ENCODE data around the gene TLL2. TPM values are rescaled to one million over a fixed set of nuclear protein-coding genes. Genes with fewer than 3 reads are reported as not detected.

The TLL2 gene
- polyA plus RNA-seq, 3 donors: not detected

DNA sequence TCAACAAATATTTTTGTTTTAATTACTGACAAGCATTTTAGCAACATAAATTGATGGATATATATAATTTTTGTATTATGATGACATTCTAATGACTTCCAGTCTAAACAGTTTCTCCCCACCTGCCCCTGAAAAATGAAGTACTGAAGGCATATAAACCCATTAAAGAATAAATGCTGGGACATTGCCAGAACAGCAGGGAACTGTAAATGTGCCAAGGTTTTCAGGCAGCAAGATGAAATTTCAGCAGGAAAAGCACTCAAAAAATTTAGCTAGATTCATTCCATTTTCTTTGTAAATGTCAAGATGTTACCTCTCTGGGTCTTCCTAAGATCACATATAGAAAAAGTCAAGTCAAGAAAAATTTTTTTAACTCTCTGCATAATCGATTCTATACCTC, 11.0 kb upstream of the TLL2 start:
- no peaks in the 10 kb centered on the region for H3K79me2 ChIP-seq (ENCODE audit: insufficient read depth, low read length)
- no peaks in the 10 kb centered on the region for H3K4me1 Mint-ChIP-seq
- peaks cover 18% of the 10 kb centered on the region for H4K20me1 ChIP-seq (ENCODE audit: insufficient read depth, low read length)
- TF ChIP-seq, protein P1, sequence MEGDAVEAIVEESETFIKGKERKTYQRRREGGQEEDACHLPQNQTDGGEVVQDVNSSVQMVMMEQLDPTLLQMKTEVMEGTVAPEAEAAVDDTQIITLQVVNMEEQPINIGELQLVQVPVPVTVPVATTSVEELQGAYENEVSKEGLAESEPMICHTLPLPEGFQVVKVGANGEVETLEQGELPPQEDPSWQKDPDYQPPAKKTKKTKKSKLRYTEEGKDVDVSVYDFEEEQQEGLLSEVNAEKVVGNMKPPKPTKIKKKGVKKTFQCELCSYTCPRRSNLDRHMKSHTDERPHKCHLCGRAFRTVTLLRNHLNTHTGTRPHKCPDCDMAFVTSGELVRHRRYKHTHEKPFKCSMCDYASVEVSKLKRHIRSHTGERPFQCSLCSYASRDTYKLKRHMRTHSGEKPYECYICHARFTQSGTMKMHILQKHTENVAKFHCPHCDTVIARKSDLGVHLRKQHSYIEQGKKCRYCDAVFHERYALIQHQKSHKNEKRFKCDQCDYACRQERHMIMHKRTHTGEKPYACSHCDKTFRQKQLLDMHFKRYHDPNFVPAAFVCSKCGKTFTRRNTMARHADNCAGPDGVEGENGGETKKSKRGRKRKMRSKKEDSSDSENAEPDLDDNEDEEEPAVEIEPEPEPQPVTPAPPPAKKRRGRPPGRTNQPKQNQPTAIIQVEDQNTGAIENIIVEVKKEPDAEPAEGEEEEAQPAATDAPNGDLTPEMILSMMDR (IDR thresholded peaks at IDR 0.05): no peak
- no CpG with 5 or more reads among the region's 1 CpG for WGBS (ENCODE audit: insufficient coverage)
- no peak overlapping the region for H2AFZ ChIP-seq (ENCODE audit: insufficient read depth, low read depth, low read length, poor library complexity, severe bottlenecking)
- H3K27ac ChIP-seq (ENCODE audit: low read depth in 1 of 2, low read length in 2 of 2): no peak overlapping the region
- no peaks in the 10 kb centered on the region for H3K9me3 Mint-ChIP-seq
- H3K9ac ChIP-seq (ENCODE audit: insufficient read depth, low read length, poor library complexity, severe bottlenecking): no peak overlapping the region
- peaks cover 76 to 79% of the 10 kb centered on the region in 2 donors for H3K36me3 Mint-ChIP-seq
- intact Hi-C loops (cut with micrococcal nuclease): no loop called here
- no peak overlapping the region for H3K4me2 ChIP-seq (replicated peaks; ENCODE audit: extremely low read depth, low read length, poor library complexity, severe bottlenecking)
- no peaks in the 10 kb centered on the region for H3K4me1 ChIP-seq (ENCODE audit: control insufficient read depth in 1 of 2, insufficient read depth in 2 of 2, low read length in 2 of 2)
- H3K27me3 ChIP-seq (ENCODE audit: control insufficient read depth in 2 of 2, insufficient read depth in 2 of 2, low read length in 2 of 2): no peaks in the 10 kb centered on the region
- no peak for DNase-seq
- peaks cover 82 to 96% of the 10 kb centered on the region in 2 donors for H3K36me3 ChIP-seq (replicated peaks in 1 of 2; ENCODE audit: control insufficient read depth in 1 of 2, insufficient read depth in 2 of 2, low read length in 2 of 2)
- peaks cover 0 to 2% (median 2%) of the 10 kb centered on the region in 3 donors for H3K27me3 Mint-ChIP-seq (ENCODE audit: low read depth in 3 of 3)
- no peaks in the 10 kb centered on the region for H3K9me3 ChIP-seq (replicated peaks in 1 of 2; ENCODE audit: control insufficient read depth in 1 of 2, insufficient read depth in 1 of 2, low read length in 2 of 2)
- H3K4me3 Mint-ChIP-seq: no peak overlapping the region
- H3K4me3 ChIP-seq (replicated peaks in 1 of 3; ENCODE audit: low read depth in 2 of 3, low read length in 3 of 3): no peak overlapping the region
- H3K27ac Mint-ChIP-seq: no peak overlapping the region

DNA sequence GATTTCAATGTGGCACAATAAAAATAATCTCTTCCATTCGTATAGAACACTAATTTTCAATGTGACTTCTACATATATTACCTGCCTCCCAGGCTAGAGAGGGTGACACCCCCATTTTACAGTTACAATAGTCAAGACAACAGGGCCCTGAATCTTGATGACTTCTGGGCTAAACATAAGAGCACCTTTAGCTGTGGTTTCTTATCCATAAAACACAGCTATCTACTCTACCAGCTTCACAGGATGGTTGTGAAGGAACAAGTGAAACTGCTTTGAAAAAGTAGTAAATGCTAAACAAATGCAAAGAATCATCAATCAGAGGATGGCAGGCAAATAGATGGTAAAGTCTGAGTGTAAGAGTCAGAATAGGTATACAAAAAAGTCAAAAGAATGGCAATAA, 3.6 kb upstream of the TLL2 start:
- Mint-ChIP-seq H3K36me3 (peaks cover 32 to 45% of the 10 kb centered on the region in 2 donors), H3K4me1 (peaks cover 25% of the 10 kb centered on the region), H3K27ac (no peak overlapping the region), H3K27me3 (ENCODE audit: low read depth in 3 of 3) (peaks cover 45 to 53% (median 48%) of the 10 kb centered on the region in 3 donors), H3K4me3 (peak overlapping the region in 1 of 2 donors; percentile 68), H3K9me3 (peaks cover 0 to 16% (median 3%) of the 10 kb centered on the region in 7 donors)
- Histone ChIP-seq H3K27ac (ENCODE audit: low read depth in 1 of 2, low read length in 2 of 2) (no peak overlapping the region), H3K79me2 (ENCODE audit: insufficient read depth, low read length) (no peaks in the 10 kb centered on the region), H2AFZ (ENCODE audit: insufficient read depth, low read depth, low read length, poor library complexity, severe bottlenecking) (no peak overlapping the region), H3K4me3 (replicated peaks in 1 of 3; ENCODE audit: low read depth in 2 of 3, low read length in 3 of 3) (no peak overlapping the region), H3K36me3 (replicated peaks in 1 of 2; ENCODE audit: control insufficient read depth in 1 of 2, insufficient read depth in 2 of 2, low read length in 2 of 2) (peaks cover 30 to 43% of the 10 kb centered on the region in 2 donors), H3K4me1 (ENCODE audit: control insufficient read depth in 1 of 2, insufficient read depth in 2 of 2, low read length in 2 of 2) (peaks cover 21 to 22% of the 10 kb centered on the region in 2 donors), H3K27me3 (ENCODE audit: control insufficient read depth in 2 of 2, insufficient read depth in 2 of 2, low read length in 2 of 2) (peaks cover 42 to 60% of the 10 kb centered on the region in 2 donors), H3K9me3 (replicated peaks in 1 of 2; ENCODE audit: control insufficient read depth in 1 of 2, insufficient read depth in 1 of 2, low read length in 2 of 2) (peaks cover 0 to 19% of the 10 kb centered on the region in 2 donors), H4K20me1 (ENCODE audit: insufficient read depth, low read length) (peaks cover 20% of the 10 kb centered on the region), H3K9ac (ENCODE audit: insufficient read depth, low read length, poor library complexity, severe bottlenecking) (no peak overlapping the region), H3K4me2 (replicated peaks; ENCODE audit: extremely low read depth, low read length, poor library complexity, severe bottlenecking) (no peak overlapping the region)
- no peak for DNase-seq
- 100% methylated on average over 1 of the region's 1 CpG for WGBS (ENCODE audit: insufficient coverage)
- TF ChIP-seq, protein P1 (IDR thresholded peaks at IDR 0.05): no peak
- intact Hi-C loops (cut with micrococcal nuclease): no loop called here
